MM.1S (cell line): Measurements from ENCODE around the gene LRRIQ4.

Experiments used
- DNase-seq: peaks from one replicate; pipeline ENCODE4 v3.0.0-alpha.2; 2015
- H2AFZ ChIP-seq: fragments of 300-600 bp; sonication (generic); 2 replicates; pipeline ENCODE4 v1.6.0; 2016; ENCODE audit warnings: antibody characterized with exemption, low read length
- H3F3A ChIP-seq: fragments of 300-600 bp; sonication (generic); 2 replicates; pipeline ENCODE4 v1.6.1; 2016; ENCODE audit warnings: mild to moderate bottlenecking, antibody characterized with exemption, low read length, moderate library complexity, mixed read lengths; ENCODE audit not compliant: insufficient read depth
- H3K27ac ChIP-seq: fragments of 300-600 bp; sonication (generic); 2 replicates; pipeline ENCODE4 v1.5.1; 2016; ENCODE audit warnings: mild to moderate bottlenecking, low read length
- H3K27me3 ChIP-seq: fragments of 300-600 bp; sonication (generic); replicated peaks from 2 replicates; pipeline ENCODE4 v1.6.0; 2016; ENCODE audit warnings: low read length; ENCODE audit not compliant: insufficient read depth
- H3K36me3 ChIP-seq: fragments of 300-600 bp; sonication (generic); replicated peaks from 2 replicates; pipeline ENCODE4 v1.6.1; 2016; ENCODE audit warnings: mild to moderate bottlenecking, low read length, mixed read lengths; ENCODE audit not compliant: insufficient read depth
- H3K4me1 ChIP-seq: fragments of 300-600 bp; sonication (generic); 2 replicates; pipeline ENCODE4 v1.6.1; 2016; ENCODE audit warnings: low read length, mixed read lengths
- H3K4me2 ChIP-seq: fragments of 300-600 bp; sonication (generic); 2 replicates; pipeline ENCODE4 v1.6.0; 2016; ENCODE audit warnings: low read depth, low read length
- H3K4me3 ChIP-seq: fragments of 300-600 bp; sonication (generic); 2 replicates; pipeline ENCODE4 v1.5.1; 2016; ENCODE audit warnings: low read length, mixed read lengths
- H3K79me2 ChIP-seq: fragments of 300-600 bp; sonication (generic); 2 replicates; pipeline ENCODE4 v1.6.1; 2016; ENCODE audit warnings: mixed run types, low read length, mixed read lengths
- H3K9ac ChIP-seq: fragments of 300-600 bp; sonication (generic); 2 replicates; pipeline ENCODE4 v1.6.1; 2016; ENCODE audit warnings: low read length, mixed read lengths
- H3K9me2 ChIP-seq: fragments of 300-600 bp; sonication (generic); replicated peaks from 2 replicates; pipeline ENCODE4 v1.6.1; 2016; ENCODE audit warnings: mild to moderate bottlenecking, low read length, mixed read lengths; ENCODE audit not compliant: insufficient read depth
- H3K9me3 ChIP-seq: fragments of 300-600 bp; sonication (generic); replicated peaks from 2 replicates; pipeline ENCODE4 v1.6.1; 2016; ENCODE audit warnings: mild to moderate bottlenecking, low read length, mixed read lengths; ENCODE audit not compliant: insufficient read depth
- H4K20me1 ChIP-seq: fragments of 300-600 bp; sonication (generic); 2 replicates; pipeline ENCODE4 v1.6.1; 2016; ENCODE audit warnings: mild to moderate bottlenecking, low read length, moderate library complexity, mixed read lengths; ENCODE audit not compliant: insufficient read depth
- EZH2 ChIP-seq: fragments of 300-600 bp; sonication (generic); optimal IDR thresholded peaks from 2 replicates; pipeline ENCODE3; 2017; ENCODE audit warnings: low read depth, mild to moderate bottlenecking, antibody characterized with exemption, low read length, mixed read lengths
- EZH2phosphoT487 ChIP-seq: fragments of 300-600 bp; sonication (generic); IDR thresholded peaks from 2 replicates; pipeline ENCODE4 v1.6.1; 2018; ENCODE audit warnings: antibody characterized with exemption, low read length
- TF ChIP-seq, protein P1 (sequence below): fragments of 300-600 bp; sonication (generic); IDR thresholded peaks from 2 replicates; pipeline ENCODE4 v1.5.1; 2016; ENCODE audit warnings: antibody characterized with exemption, low read length, mixed read lengths

Gene LRRIQ4

DNA sequence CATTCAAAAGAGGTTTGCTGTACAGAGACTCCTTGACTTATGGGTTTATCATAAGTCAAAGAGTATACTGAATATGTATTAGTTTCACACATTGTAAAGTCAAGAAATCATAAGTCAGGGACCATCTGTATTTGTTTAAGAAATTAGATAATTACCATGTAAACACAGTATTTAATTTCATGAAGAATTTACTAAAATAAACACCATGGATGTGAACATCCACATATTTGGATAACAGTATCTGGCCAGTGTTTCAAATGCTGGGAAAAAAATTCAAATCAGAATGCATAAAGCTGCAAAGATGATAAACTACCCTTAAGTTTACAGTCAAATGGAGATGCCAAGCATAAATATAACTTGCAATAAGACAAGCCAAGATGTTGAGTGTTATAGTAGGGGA, 22.5 kb upstream of the LRRIQ4 start:
- H3K27me3 ChIP-seq, result no peaks in the 10 kb centered on the region
- no peak for DNase-seq
- H3K9me2 ChIP-seq, result no peaks in the 10 kb centered on the region
- TF ChIP-seq EZH2phosphoT487, result no peak
- TF ChIP-seq, protein P1, sequence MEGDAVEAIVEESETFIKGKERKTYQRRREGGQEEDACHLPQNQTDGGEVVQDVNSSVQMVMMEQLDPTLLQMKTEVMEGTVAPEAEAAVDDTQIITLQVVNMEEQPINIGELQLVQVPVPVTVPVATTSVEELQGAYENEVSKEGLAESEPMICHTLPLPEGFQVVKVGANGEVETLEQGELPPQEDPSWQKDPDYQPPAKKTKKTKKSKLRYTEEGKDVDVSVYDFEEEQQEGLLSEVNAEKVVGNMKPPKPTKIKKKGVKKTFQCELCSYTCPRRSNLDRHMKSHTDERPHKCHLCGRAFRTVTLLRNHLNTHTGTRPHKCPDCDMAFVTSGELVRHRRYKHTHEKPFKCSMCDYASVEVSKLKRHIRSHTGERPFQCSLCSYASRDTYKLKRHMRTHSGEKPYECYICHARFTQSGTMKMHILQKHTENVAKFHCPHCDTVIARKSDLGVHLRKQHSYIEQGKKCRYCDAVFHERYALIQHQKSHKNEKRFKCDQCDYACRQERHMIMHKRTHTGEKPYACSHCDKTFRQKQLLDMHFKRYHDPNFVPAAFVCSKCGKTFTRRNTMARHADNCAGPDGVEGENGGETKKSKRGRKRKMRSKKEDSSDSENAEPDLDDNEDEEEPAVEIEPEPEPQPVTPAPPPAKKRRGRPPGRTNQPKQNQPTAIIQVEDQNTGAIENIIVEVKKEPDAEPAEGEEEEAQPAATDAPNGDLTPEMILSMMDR, result no peak
- TF ChIP-seq EZH2, result no peak
- H3F3A ChIP-seq, result no peaks in the 10 kb centered on the region
- H3K9ac ChIP-seq, result no peak overlapping the region
- H3K4me2 ChIP-seq, result no peak overlapping the region
- H3K4me3 ChIP-seq, result no peak overlapping the region
- H3K36me3 ChIP-seq, result peaks cover 12% of the 10 kb centered on the region; the same call in 1 of the 2 replicates
- no peaks in the 10 kb centered on the region for H4K20me1 ChIP-seq
- no peaks in the 10 kb centered on the region for H3K9me3 ChIP-seq
- no peaks in the 10 kb centered on the region for H3K79me2 ChIP-seq
- no peak overlapping the region for H2AFZ ChIP-seq
- H3K27ac ChIP-seq, result no peak overlapping the region
- no peaks in the 10 kb centered on the region for H3K4me1 ChIP-seq

DNA sequence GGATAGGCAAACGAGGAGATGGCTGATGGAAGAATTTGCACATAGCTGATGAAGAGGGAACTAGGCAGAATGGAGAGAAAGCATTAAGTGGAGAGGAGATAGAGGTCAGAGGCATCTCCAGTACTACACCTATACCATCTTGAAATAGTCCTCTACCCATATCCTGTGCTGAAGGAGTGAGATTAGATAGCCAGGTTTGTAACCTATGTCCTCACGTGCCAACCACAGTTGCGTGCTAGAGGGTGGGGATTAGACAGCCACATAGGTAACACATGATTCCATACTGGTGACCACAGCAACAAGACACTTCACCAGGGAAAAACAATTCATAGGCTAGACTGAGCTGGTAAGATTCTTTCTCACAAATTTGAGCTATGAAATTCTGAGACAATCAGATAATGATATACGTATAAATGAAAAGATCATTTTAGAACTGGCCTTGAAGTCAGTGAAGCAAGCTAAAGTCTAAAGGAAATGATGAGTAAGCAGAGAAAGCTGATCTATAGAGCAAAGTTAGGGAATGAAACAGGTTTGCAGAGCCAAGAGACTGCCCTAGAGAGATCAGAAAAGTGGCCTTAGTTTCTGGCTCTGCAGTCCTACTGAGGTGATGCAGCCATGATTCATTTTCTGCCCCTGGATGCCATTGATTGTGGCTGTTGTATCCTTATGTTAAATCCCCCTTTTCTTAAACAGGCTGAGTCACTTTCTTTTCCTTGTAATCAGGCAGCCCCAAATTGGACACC, 21.8 kb upstream of the LRRIQ4 start:
- Histone ChIP-seq H3K36me3 (peaks cover 9% of the 10 kb centered on the region; the same call in 1 of the 2 replicates), H3K9me3 (no peaks in the 10 kb centered on the region), H3K4me1 (no peaks in the 10 kb centered on the region), H3K27ac (no peak overlapping the region), H4K20me1 (no peaks in the 10 kb centered on the region), H3K27me3 (no peaks in the 10 kb centered on the region), H2AFZ (no peak overlapping the region), H3K9me2 (no peaks in the 10 kb centered on the region), H3K4me3 (no peak overlapping the region), H3K4me2 (no peak overlapping the region), H3K79me2 (no peaks in the 10 kb centered on the region), H3F3A (no peaks in the 10 kb centered on the region), H3K9ac (no peak overlapping the region)
- no peak for DNase-seq
- TF ChIP-seq, protein P1, result no peak
- no peak for TF ChIP-seq EZH2phosphoT487
- no peak for TF ChIP-seq EZH2

DNA sequence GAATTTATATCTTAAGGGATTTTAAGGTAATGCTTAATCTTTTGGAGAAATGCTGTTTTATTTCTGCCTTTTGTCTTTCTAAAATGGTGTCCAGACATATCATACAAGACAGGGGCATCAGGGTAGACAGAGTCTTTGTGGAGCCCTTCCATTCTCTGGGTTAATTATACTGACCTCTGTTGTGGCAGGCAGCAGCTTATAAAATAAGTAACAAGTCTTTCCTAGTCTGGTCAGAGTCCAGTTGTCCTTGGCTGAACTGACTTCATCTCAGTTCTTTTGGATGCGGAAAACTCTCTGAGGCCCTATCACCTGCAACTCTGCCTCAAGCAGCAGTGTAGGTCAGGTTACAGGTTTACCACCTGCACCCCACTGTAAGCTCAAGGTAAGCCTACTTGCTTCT, 20.3 kb upstream of the LRRIQ4 start:
- Histone ChIP-seq H3K36me3 (no peaks in the 10 kb centered on the region; the same call in 1 of the 2 replicates), H4K20me1 (no peaks in the 10 kb centered on the region), H3K79me2 (no peaks in the 10 kb centered on the region), H3K4me1 (no peaks in the 10 kb centered on the region), H3K4me2 (no peak overlapping the region), H3K27ac (no peak overlapping the region), H3K9ac (no peak overlapping the region), H3K9me2 (no peaks in the 10 kb centered on the region), H3K4me3 (no peak overlapping the region), H2AFZ (no peak overlapping the region), H3K9me3 (no peaks in the 10 kb centered on the region), H3K27me3 (no peaks in the 10 kb centered on the region), H3F3A (no peaks in the 10 kb centered on the region)
- TF ChIP-seq EZH2phosphoT487, result no peak
- no peak for DNase-seq

DNA sequence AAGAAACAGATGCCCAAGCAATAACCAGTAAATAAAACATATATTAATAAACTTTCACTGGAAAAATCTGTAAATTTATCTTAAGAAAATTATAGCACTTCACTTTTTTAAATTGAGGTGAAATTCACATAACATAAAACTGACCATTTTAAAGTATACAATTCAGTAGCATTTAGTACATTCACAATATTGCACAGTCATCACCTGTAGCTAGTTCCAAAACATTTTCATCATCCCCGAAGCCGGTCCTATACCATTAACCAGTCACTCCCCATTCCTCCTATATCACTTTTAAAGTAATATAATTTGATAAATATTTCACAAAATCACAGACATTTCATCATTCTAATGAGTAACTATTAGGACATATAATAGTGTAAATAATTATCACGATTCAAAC, 8.0 kb upstream of the LRRIQ4 start:
- H3K27me3 ChIP-seq, result no peaks in the 10 kb centered on the region
- H3K4me3 ChIP-seq, result no peak overlapping the region
- no peaks in the 10 kb centered on the region for H3K36me3 ChIP-seq
- H3K9me3 ChIP-seq, result no peaks in the 10 kb centered on the region
- H3K9me2 ChIP-seq, result no peaks in the 10 kb centered on the region
- no peaks in the 10 kb centered on the region for H3K79me2 ChIP-seq
- H2AFZ ChIP-seq, result no peak overlapping the region
- no peaks in the 10 kb centered on the region for H3K4me1 ChIP-seq
- no peaks in the 10 kb centered on the region for H4K20me1 ChIP-seq
- TF ChIP-seq EZH2, result no peak
- no peak for TF ChIP-seq EZH2phosphoT487
- TF ChIP-seq, protein P1, result no peak
- H3F3A ChIP-seq, result no peaks in the 10 kb centered on the region
- no peak overlapping the region for H3K9ac ChIP-seq
- H3K4me2 ChIP-seq, result no peak overlapping the region
- DNase-seq, result no peak
- H3K27ac ChIP-seq, result no peak overlapping the region
